ENCODE data around the gene KRTAP10-9.

KRTAP10-9 gene

DNA sequence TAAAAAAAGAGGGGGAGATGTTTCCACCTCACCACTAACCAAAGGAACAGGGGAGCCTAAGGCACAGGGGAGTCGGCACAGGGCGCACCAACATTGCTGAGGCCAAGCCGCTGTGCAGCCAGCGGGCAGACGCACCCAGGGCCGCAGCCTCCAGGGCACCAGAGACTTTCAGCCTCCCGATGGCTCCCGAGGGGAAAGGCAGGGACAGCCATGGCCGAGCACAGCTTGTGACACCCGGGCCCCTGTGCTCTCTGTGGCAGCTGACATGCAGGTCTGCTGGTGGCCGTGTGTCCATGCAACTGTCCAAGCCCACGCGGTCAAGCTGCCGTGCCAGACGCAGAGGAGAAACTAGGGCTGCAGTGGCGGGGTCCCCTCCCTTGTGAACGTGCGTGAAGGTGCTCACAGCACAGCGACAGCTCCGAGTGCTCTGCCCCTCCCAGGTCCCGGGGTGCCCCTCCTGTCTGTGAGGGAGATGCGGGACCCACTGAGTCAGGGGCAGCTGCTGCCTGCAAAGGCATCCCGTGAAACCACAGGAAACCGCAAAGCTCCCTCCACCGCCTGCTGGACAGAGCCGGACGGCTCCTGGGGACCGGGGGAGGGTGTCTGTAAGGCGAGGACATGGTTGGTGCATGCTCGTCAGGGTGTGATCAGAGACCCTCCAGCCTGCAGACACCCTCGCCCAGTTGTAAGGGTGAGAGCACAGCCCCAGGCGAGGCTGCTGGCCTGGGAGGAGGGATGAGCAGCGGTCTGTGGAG is 21.8 kb downstream of the KRTAP10-9 start:
- TF ChIP-seq, protein P1, sequence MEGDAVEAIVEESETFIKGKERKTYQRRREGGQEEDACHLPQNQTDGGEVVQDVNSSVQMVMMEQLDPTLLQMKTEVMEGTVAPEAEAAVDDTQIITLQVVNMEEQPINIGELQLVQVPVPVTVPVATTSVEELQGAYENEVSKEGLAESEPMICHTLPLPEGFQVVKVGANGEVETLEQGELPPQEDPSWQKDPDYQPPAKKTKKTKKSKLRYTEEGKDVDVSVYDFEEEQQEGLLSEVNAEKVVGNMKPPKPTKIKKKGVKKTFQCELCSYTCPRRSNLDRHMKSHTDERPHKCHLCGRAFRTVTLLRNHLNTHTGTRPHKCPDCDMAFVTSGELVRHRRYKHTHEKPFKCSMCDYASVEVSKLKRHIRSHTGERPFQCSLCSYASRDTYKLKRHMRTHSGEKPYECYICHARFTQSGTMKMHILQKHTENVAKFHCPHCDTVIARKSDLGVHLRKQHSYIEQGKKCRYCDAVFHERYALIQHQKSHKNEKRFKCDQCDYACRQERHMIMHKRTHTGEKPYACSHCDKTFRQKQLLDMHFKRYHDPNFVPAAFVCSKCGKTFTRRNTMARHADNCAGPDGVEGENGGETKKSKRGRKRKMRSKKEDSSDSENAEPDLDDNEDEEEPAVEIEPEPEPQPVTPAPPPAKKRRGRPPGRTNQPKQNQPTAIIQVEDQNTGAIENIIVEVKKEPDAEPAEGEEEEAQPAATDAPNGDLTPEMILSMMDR (IDR thresholded peaks at IDR 0.05; ENCODE audit: low read depth, low read length, missing control alignments): no peak
- H3K27ac ChIP-seq: no peak overlapping the region
- H3K4me3 ChIP-seq (ENCODE audit: low read depth, low read length): no peak overlapping the region
- H3K36me3 ChIP-seq (replicated peaks): no peaks in the 10 kb centered on the region
- no peak for DNase-seq
- H3K27me3 ChIP-seq (replicated peaks): no peaks in the 10 kb centered on the region
- in situ Hi-C loops (cut with HindIII; ENCODE audit: low pct_ligation_motif_present, low sequenced_read_pairs): no loop called here

DNA sequence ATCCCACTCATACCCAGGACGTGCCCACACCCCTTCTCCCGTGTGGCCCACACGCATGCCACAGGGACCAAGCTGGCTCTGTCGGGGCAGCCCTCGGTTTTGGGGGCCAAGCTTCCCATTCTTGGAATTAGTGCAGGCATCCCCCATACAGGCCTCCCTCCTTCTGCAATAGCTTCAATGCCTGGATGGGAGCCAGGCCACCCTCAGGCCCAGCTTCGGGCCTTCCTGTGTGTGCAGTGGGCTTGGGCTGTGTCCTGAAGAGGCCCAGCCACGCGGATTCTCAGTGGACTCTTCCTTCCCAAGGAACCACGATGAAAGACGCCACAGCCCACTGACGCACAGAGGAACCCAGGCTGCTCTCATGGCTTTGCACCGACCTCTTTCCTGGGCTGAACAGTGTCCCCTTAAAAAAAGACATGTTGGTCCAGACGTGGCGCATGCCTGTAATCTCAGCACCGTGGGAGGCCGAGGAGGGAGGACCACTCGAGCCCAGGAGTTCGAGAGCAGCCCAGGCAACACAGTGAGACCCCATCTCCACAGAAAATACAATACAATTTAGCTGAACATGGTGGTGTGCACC is 22.7 kb downstream of the KRTAP10-9 start:
- in situ Hi-C loops (cut with HindIII; ENCODE audit: low pct_ligation_motif_present, low sequenced_read_pairs): no loop called here
- no peak for DNase-seq
- Histone ChIP-seq H3K4me3 (ENCODE audit: low read depth, low read length) (no peak overlapping the region), H3K27me3 (replicated peaks) (no peaks in the 10 kb centered on the region), H3K36me3 (replicated peaks) (no peaks in the 10 kb centered on the region), H3K27ac (no peak overlapping the region)
- TF ChIP-seq, protein P1 (IDR thresholded peaks at IDR 0.05; ENCODE audit: low read depth, low read length, missing control alignments): no peak

DNA sequence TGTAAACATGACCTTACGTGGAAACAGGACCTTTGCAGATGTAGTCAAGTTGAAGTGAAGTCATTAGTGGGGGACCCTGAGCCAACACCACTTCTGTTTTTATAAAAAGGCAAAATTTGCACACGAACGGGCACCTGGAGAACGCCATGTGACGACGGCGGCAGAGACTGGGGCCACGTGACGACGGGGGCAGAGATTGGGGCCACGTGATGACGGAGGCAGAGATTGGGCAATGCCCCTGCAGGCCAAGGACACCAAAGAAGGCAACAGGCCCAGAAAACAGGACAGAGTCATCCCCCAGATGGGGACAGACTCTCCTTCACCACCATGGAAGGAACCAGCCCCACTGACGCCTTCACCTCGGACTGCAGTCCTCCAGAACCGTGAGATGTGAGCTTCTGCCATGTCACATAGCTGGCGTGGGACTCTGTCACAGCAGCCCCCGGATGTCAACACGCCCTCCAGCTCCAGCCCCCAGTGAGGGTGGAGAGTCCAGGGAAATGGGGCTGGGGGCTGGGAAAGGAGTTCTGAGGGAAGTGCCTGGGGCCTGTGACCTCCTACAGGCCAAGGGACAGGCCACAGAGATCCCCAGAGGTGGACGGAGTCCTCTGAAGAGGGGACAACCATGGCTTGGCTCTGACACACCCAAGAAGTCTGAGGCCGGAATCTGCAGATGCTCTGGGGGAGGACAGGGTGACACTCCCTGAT is 23.5 kb downstream of the KRTAP10-9 start:
- in situ Hi-C loops (cut with HindIII; ENCODE audit: low pct_ligation_motif_present, low sequenced_read_pairs): no loop called here
- Histone ChIP-seq H3K36me3 (replicated peaks) (no peaks in the 10 kb centered on the region), H3K27ac (no peak overlapping the region), H3K27me3 (replicated peaks) (no peaks in the 10 kb centered on the region), H3K4me3 (ENCODE audit: low read depth, low read length) (no peak overlapping the region)
- TF ChIP-seq, protein P1 (IDR thresholded peaks at IDR 0.05; ENCODE audit: low read depth, low read length, missing control alignments): no peak
- DNase-seq: no peak

DNA sequence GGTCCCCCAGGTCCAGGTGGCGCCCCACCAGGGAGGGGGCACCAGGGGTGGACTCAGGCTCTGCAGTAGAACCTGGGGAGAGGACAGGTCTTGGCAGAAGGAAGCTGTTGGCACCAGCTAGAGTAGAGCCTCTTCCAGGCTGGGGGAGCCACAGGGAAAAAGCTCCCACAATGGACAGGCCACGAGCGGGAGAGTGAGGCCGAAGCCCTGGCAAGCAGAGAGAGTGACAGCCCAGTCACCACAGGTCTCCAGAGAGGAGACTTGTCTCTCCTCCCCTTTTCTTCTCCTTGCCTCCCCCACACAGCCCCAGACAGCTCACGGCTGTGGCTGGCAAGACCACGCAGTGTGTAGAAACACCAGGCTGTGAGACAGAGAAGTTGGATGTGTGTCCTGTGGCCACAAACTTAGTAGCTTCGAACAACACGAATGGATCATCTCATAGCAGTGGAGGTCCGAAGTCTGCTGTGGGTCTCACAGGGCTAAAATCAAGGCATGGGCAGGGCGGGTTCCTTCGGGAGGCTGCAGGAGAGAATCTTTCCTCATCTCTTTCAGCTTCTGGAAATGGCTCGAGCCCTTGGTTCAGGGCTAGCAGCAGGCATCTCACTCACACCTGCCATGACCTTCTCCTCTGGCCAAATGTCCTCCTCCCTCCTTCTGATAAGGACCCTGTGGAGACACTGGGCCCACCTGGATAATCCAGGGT is 24.2 kb downstream of the KRTAP10-9 start:
- no peaks in the 10 kb centered on the region for H3K36me3 ChIP-seq (replicated peaks)
- H3K4me3 ChIP-seq (ENCODE audit: low read depth, low read length): no peak overlapping the region
- DNase-seq: no peak
- in situ Hi-C loops (cut with HindIII; ENCODE audit: low pct_ligation_motif_present, low sequenced_read_pairs): no loop called here
- TF ChIP-seq, protein P1 (IDR thresholded peaks at IDR 0.05; ENCODE audit: low read depth, low read length, missing control alignments): no peak
- no peak overlapping the region for H3K27ac ChIP-seq
- H3K27me3 ChIP-seq (replicated peaks): no peaks in the 10 kb centered on the region

DNA sequence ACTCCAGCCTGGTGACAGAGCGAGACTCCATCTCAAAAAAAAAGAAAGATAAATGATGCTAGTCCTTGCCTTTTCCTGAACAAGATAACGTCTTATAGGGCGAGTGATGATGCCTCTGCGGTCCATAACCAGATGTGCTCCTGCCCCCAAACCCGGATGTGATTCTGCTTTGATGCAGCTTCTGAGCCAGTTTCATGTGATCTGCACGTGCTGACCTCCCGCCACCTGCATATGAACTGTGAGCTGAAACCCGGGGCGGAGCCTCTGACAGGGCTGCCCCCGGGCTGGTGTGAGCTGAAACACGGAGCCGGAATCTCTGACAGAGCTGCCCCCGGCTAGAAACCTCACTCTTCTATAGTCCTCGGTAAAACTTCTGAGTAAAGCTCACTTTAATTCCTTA is 26.2 kb downstream of the KRTAP10-9 start:
- in situ Hi-C loops (cut with HindIII; ENCODE audit: low pct_ligation_motif_present, low sequenced_read_pairs): no loop called here
- H3K36me3 ChIP-seq (replicated peaks): no peaks in the 10 kb centered on the region
- no peak overlapping the region for H3K27ac ChIP-seq
- TF ChIP-seq, protein P1 (IDR thresholded peaks at IDR 0.05; ENCODE audit: low read depth, low read length, missing control alignments): no peak
- H3K27me3 ChIP-seq (replicated peaks): no peaks in the 10 kb centered on the region
- no peak for DNase-seq
- no peak overlapping the region for H3K4me3 ChIP-seq (ENCODE audit: low read depth, low read length)
